Nucleus accumbens (tissue), 56 donors: ENCODE measurements around the gene COTL1.

Experiments
- DNase-seq, 56 donors: peaks; one replicate each; lab custom pipeline; 2025; lab: John Stamatoyannopoulos, UW

The COTL1 gene

DNA sequence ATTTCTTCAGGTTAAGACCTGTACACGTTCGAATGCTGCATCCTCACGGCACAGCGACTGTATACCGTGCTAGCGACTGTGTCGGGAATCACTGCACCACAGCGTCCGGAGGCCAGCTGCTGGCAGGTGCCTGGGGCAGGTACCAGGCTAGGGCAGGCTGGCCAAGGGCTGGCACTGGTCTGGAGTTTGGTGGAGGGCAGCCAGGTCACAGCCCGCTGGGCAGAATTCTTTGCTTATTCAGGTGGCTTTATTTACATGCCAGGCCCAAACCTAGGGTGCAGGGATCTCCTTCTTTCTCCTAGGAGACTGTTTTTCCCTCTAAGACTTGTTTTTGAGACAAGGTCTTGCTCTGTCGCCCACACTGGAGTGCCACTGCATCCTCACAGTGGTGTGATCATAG, 37.9 kb downstream of the COTL1 start:
- DNase-seq = no peak

DNA sequence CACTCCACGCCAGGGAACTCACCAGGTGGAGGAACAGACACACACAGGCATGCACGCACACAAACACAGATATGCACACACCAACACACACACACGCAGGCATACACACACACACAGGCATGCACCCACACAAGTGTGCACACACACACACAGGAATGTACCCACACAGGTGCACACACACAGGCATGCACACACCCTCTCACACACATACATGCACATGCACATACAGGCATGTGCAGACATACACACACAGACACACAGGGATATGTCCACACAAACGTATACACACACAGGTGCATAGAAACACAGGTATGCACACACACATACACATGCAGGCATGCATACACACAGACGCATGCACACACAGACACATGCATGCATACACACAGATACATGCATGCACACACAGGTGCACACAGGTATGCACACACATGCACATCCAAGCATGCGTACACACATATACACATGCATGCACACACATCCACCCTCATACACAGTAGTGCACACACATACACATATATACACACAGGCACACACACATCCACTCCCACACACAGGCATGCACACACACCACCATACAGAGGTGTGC, 39.2 kb downstream of the COTL1 start:
- no peak for DNase-seq

GRCh38 chr16:84577034-84577803, 40.7 kb downstream of the COTL1 start:
- DNase-seq = no peak

- DNase-seq = no peak
Measured at GRCh38 chr16:84575914-84576313, 42.0 kb downstream of the COTL1 start.

DNA sequence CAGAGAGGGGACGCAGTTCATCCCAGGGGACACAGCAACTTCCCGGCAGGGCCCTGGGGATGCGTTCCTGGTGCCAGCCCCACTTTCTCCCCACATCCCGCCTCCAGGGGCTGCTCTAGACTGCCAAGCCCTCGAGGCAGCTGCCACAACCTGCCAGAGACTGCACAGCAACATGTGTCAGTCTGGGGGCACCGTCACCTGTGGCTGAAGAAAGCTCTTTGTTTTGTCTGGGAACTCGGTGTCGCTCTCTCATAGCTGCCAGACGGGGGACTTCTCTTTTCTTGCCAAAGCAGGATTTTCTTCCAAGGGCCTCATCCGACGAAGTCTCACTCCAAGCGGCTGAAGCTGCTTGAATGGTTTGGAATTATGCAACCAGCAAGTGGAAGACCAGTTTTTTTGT, 43.7 kb downstream of the COTL1 start:
- DNase-seq = peak in 38 of 56 donors; percentile 4 to 79 (median 36)

DNA sequence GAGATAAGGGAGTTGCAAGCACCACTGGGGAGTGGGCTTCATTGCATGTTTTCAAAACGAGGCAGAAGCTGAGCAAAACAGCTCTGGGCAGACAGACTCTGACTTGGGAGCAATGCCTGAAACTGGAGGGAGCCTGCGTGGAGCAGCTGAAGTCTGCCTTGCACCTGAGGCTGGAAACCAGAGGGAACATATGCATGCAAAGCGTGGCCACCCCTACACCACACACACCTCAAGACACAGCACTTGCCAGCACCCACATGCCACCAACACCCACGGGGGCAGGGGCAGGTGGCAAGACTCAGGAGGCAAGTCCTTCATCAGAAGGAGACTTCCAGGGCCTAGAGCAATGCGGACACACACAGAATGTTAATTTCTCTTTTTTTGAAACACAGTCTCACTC, 45.8 kb downstream of the COTL1 start:
- no peak for DNase-seq

GRCh38 chr16:84571506-84571905, 46.4 kb downstream of the COTL1 start:
- DNase-seq = no peak

GRCh38 chr16:84570739-84571403, 47.0 kb downstream of the COTL1 start:
- DNase-seq = no peak

- peak in 2 of 56 donors; percentile 22 to 28 for DNase-seq
Measured at GRCh38 chr16:84569382-84569987, 48.4 kb downstream of the COTL1 start.

DNA sequence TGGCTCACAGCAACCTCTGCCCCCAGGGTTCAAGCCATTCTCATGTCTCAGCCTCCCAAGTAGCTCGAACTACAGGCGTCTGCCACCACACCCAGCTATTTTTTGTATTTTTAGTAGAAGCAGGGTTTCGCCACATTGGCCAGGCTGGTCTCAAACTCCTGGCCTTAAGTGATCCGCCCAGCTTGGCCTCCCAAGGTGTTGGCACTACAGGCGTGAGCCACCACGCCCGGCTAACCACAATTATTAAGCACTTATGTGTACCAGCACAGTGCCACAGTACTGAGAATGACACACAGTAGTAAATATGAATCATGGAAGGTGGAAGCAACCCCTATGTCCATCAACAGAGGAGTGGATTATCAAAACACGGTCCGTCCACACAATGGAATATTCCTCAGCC, 49.8 kb downstream of the COTL1 start:
- DNase-seq = no peak

DNA sequence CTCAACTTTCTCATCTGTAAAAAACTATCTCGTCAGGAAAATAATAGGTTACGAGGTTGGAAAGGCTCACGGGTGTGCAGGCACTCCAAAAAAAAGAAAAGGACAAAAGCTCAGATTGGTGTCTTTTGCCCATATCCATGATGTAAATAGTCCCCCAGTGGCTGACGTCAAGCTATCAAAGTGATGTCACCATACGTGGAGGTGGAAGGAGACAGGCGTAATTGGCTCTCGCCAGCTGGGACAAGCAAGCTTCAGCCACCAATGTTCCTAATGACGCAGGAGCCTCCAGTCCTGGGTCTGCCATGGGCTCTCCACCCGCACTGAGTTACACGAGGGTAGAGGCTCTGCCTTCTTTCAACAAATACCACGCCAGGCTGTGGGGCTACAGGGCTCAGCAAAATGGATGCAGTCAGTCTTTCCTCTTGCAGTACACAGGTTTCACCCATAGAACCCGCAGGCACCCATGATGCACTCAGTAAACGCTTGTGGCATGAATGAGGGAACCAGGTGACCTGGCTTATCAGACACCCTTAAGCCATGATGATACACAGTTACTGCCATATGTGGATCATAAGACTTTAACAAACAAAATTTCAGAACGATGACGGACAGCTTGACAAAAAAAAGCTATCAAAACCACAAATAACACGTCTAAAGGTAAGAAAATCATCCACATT, 50.5 kb downstream of the COTL1 start:
- DNase-seq = no peak

DNA sequence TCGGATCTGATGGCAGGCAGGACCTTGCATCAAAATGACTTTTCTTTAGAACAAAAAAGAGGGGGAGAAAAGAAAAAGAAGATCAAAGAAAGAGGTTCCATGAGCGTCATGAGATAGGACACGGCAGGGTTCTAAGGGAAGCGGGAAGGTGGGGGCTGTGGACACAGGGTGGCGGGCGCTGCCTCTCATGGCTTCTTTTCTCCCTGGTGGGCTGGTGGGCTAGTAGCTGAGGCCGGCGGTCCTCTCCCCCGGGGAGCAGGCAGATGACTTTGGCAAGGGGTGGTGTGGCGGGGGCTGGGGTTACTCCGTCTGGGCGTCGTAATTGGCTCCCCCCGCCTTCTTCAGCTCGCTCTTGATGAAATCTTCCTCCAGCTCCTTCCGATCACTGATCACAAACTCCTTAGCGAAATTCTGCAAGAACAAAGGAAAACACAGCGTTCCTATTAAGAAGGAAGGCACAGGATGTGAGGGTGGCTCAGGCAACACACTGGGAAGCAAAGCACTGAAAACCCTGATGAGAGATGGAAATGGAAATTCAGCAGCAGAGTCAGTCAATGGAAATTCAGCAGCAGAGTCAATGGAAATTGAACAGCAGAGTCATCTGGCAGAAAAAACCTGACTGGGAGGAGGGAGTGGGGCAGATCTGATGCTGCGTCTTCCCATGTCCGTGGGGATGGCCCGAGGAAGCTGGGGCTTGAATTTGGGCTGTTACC, 51.2 kb downstream of the COTL1 start:
- peak in 8 of 56 donors; percentile 7 to 32 (median 26) for DNase-seq

DNA sequence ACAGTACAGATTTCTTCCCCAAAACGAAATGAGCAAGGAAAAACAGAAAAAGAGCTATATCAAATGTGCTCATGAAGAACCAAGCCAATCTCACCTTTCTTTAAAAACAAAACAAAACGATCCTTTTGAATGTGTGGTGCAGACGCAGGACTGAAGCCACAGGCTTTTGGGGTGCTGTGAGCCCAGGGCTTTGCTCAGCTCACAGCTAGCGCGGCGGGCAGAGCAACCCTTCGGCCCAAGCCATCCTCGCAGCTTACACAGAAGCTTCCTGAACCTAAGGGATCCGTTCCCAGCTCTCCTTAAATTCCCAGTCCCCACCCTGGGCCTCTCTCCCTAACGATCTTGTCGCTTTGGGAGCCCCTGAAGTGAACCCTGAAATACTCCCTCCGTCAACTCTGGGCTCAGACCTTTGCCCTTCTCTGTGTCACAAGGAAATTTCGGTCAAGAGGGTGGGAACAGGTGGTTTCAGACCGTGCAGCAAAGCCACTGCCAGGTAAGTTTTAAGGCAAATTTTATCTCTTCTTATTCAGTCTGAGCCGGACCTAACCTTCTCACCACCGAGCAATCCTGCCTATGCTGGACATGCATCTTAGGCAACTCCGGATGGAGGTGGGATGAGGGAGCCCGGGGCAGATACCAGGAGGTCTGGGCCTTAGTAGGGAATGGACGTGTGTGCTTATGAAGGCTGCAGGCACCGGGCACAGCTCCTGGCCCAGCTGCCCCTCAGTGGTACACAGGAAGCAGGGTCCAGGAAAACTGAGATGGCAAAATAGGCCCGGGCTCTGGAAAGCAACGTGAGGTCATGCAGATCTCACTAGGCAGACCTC, 52.0 kb downstream of the COTL1 start:
- no peak for DNase-seq

DNA sequence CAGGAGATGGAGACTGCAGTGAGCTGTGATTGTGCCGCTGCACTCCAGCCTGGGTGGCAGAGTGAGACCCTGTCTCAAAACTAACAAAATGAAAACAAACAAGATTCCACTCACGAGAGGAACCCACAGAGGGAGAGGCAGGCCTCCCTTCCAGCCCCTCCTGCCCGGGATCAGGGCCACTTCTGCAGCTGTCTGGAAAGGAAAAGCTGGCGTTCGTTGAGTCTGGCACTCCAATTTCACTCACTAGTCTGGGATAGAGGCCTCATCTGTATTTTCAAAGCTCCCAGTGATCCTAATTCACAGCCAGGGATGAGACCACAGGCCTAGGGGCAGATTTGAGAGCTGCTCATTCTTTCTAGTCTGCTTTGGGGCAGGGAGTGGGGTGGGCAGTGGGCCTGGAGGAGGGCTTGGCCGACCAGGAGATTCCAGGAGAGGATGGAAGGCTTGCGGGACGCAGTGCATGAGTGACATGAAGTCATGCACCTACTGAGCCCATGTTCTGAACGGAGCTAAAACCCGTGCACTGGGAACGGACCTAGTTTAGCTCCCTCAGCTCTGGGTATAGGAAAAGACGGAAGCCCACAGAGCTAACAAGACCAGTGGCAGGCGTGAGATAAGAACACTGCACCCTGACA, 54.0 kb downstream of the COTL1 start:
- no peak for DNase-seq

DNA sequence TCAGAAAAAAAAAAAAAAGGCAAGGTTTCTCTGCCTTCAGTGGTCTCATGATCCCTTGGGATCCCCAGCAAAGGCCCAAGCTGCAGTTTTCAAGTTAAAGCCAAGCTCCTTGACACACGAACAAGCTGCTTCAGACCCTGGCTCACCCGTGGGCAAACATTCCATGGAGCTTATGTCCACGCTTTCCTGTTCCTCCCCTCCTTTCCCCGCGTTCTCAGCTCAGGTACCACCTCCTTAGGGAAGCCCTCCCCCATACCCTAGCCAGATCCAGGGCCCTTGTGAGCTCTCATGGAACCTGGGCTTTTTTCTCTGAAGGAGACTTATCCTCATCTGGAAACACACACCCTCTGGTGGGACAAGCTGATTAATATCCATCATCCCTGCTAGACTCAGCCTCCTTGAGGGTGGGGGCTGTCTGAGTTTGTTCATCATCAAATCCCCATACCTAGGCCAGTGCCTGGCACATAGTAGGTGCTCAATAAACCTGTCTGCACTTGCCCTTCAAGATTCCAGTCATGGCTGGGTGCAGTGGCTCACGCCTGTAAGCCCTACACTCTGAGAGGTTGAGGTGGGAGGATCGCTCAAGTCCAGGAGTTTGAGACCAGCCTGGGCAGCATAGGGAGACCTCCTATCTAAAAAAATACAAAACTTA, 54.7 kb downstream of the COTL1 start:
- DNase-seq = no peak

DNA sequence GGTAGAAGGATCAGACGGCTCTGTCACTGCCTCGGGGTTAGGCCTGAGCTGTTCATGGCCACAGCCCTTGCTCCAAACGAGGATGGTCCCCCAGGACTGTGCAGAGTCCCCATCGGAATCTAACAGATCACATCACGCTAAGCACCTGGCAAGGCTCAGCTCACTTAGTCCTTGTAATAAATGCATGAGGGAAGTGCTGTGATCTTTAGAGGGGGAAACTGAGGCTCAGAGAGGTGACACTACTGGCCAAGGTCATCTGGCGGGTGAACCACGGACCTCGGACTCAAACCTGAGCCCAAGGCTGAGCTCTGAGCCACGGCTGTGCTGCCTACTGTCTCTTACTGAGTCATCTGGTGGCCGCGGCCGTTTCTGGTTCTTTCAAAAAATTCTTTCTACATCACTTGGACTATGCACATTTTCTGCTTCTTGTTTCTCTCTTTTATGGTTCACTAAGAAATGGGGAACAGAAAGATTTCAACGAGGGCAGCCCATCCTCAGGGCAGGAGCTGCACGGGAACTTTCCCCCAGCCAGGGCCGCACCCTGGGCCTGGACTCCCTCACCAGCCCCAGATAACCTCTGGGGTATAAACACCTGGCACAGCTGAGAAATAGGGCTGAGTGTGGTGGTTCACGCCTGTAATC, 55.6 kb downstream of the COTL1 start:
- peak in 1 of 56 donors; percentile 6 for DNase-seq

DNA sequence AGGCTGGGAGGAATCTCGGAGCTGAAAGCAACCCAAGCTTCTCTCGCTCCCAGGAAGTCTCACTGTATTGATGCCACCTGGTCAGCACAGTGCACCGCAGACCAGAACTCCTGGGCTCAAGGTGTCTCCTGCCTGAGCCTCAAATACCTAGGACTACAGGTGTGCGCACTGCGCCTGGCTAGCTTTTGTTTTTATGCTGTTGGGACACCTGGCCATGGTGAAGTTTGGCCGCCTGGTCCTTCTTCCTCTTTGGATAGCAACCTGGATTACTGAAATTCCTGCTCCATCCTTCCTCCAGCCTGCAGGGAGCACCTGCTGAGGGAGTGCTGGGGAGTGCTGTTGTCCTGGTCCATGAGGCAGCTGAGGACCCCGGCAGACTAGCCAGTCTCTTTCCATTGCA, 56.6 kb downstream of the COTL1 start:
- no peak for DNase-seq

- DNase-seq = no peak
Measured at GRCh38 chr16:84560269-84560668, 57.6 kb downstream of the COTL1 start.
